AG09319 (cell line): ENCODE data around the gene IVD.

Source experiments
- DNase-seq: peaks from one replicate; pipeline ENCODE4 v3.0.0-alpha.2; 2010; ENCODE audit warnings: low read depth; ENCODE audit errors: extremely low read depth
- TF ChIP-seq, protein P1 (sequence below): IDR thresholded peaks from 2 replicates; pipeline ENCODE4 v1.5.1; 2011; ENCODE audit warnings: low read depth, mild to moderate bottlenecking, inconsistent platforms, low read length, moderate library complexity

The IVD gene

GRCh38 chr15:40470423-40471104 is 65.0 kb downstream of the IVD start, which contains the start of gene CHST14:
CHST14 (plus strand) TSS chr15:40470984; CDS start chr15:40471214, 230 bp downstream.
- TF ChIP-seq, protein P1, sequence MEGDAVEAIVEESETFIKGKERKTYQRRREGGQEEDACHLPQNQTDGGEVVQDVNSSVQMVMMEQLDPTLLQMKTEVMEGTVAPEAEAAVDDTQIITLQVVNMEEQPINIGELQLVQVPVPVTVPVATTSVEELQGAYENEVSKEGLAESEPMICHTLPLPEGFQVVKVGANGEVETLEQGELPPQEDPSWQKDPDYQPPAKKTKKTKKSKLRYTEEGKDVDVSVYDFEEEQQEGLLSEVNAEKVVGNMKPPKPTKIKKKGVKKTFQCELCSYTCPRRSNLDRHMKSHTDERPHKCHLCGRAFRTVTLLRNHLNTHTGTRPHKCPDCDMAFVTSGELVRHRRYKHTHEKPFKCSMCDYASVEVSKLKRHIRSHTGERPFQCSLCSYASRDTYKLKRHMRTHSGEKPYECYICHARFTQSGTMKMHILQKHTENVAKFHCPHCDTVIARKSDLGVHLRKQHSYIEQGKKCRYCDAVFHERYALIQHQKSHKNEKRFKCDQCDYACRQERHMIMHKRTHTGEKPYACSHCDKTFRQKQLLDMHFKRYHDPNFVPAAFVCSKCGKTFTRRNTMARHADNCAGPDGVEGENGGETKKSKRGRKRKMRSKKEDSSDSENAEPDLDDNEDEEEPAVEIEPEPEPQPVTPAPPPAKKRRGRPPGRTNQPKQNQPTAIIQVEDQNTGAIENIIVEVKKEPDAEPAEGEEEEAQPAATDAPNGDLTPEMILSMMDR, result no peak
- DNase-seq, result no peak
